Body of pancreas (tissue), 4 donors: ENCODE measurements around the gene IDH3G.

Source experiments
- CTCF ChIP-seq, 7 experiments: fragments of 450-650 bp in 4 of 7; fragments of 200-600 bp in 3 of 7; sonication (generic) in 3 of 7; IDR thresholded peaks; one replicate each; pipeline ENCODE4 v1.5.1; 2016 to 2019; ENCODE audit warnings: antibody characterized with exemption in 7 of 7
- POLR2A ChIP-seq, 3 donors: fragments of 450-650 bp; IDR thresholded peaks; one replicate each; pipeline ENCODE4 v1.6.1; 2016; ENCODE audit warnings: antibody characterized with exemption in 3 of 3, mild to moderate bottlenecking in 2 of 3

DNA sequence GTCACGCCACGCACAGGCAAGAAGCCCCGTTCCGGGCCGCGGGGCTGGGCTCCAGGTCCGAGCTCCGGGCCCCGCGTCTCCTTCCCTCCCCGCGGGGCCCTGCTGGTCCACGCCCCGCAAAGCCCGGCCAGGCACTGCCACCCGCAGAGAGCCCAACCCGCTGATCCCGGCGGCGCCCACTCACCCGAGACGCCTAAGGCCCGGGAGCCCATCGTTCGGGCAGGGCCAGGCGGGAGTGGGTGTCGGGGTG lies 35.3 kb upstream of the IDH3G start:
- TF ChIP-seq POLR2A (IDR thresholded peaks at IDR 0.05) = no peak
- TF ChIP-seq CTCF (IDR thresholded peaks at IDR 0.05) = no peak
